Adrenal gland (tissue), 5 donors: ENCODE measurements around the gene MACROD2.

Experiments
- POLR2A ChIP-seq, 2 donors: fragments of 450-650 bp; IDR thresholded peaks; one replicate each; pipeline ENCODE4 v1.6.1; 2017; ENCODE audit warnings: antibody characterized with exemption in 2 of 2, mild to moderate bottlenecking in 2 of 2, moderate library complexity in 1 of 2
- TF ChIP-seq, protein P1 (sequence below), 6 experiments: fragments of 450-650 bp in 4 of 6; fragments of 200-600 bp in 2 of 6; sonication (generic) in 1 of 6; IDR thresholded peaks; 1 replicate in 5 of 6; 2 replicates in 1 of 6; pipeline versions ENCODE4 v1.5.1 to v1.8.0; 2016 to 2021; ENCODE audit warnings: antibody characterized with exemption in 6 of 6, mild to moderate bottlenecking in 2 of 6, moderate library complexity in 1 of 6
- donor health status: DM: no; HTN: no; CAD: no.

GRCh38 chr20:15362849-15363248, 1367.5 kb downstream of the MACROD2 start:
- TF ChIP-seq, protein P1, sequence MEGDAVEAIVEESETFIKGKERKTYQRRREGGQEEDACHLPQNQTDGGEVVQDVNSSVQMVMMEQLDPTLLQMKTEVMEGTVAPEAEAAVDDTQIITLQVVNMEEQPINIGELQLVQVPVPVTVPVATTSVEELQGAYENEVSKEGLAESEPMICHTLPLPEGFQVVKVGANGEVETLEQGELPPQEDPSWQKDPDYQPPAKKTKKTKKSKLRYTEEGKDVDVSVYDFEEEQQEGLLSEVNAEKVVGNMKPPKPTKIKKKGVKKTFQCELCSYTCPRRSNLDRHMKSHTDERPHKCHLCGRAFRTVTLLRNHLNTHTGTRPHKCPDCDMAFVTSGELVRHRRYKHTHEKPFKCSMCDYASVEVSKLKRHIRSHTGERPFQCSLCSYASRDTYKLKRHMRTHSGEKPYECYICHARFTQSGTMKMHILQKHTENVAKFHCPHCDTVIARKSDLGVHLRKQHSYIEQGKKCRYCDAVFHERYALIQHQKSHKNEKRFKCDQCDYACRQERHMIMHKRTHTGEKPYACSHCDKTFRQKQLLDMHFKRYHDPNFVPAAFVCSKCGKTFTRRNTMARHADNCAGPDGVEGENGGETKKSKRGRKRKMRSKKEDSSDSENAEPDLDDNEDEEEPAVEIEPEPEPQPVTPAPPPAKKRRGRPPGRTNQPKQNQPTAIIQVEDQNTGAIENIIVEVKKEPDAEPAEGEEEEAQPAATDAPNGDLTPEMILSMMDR (IDR thresholded peaks at IDR 0.05) = no peak
- TF ChIP-seq POLR2A (IDR thresholded peaks at IDR 0.05) = no peak
